GM13977 (cell line): ENCODE data around the gene TNFSF4.

Experiments used
- DNase-seq: peaks from one replicate; pipeline ENCODE4 v3.0.0; 2012; ENCODE audit warnings: low spot score
- CTCF ChIP-seq: IDR thresholded peaks from 2 replicates; pipeline ENCODE4 v1.5.1; 2012; ENCODE audit warnings: mild to moderate bottlenecking, control low read depth; ENCODE audit not compliant: insufficient read depth; ENCODE audit errors: extremely low read depth, missing control alignments
- in situ Hi-C: fragments of 300-500 bp; cut with MboI; formaldehyde crosslinking; loops from one replicate; pipeline ENCODE4 v1.12.0; 2022; ENCODE audit warnings: low sequenced_read_pairs, low pct_unique_long_range_greater_than_20kb, mixed read lengths, inconsistent platforms; ENCODE audit not compliant: unreplicated experiment

TNFSF4 gene

DNA sequence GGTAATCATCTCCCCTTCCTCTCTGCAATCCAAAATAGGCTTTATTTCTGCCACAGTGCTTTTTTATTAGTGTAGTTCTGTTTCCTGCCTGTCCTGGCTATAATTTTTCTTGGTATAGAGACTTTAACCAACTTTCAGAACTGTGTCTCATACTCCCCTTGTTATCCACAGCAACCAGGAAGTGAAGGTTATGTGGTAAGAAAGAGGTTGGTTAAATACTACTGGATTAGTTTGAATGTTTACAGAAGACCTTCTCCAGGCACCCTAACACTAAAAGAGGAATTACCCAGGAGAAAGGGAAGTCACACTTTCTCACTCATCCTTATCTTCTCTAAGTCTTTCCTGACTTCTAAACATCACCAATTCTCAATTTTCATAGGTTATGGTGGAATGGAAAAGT is 17.8 kb upstream of the TNFSF4 start:
- TF ChIP-seq CTCF = no peak
- no peak for DNase-seq
- in situ Hi-C loops = loop anchor here (25.0 kb wide), 1 partner anchor 587 kb away; the partner anchor contains the start of genes CENPL and DARS2

DNA sequence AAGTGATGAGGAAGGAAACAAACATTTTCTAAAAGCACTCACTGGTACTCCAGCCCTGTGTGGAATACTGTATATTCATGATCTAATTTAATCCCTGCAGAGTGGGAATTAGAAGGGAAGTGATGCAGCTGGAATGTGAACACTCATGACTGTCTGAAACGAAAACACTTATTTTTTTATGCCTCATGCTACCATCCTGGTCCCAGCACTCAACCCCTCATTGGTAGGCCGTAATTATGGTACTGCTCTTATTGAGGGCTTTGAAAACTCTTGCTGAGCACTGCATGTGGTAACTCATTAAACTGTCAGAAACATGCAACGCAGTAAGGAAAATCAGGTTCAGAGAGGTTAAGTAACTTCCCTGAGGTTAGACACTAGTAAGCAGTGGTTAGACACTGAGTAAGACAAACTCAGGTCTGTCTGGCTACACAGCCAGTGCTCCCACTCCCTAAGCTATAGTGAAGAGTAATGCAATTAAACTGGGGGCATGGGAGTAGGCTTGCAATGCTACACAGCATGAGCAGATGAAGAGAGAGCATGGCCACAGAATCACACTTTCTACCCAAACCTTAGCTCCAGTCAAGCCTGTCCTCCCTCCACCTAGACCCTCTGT is 17.3 kb upstream of the TNFSF4 start:
- TF ChIP-seq CTCF = no peak
- no peak for DNase-seq
- in situ Hi-C loops = loop anchor here (25.0 kb wide), 1 partner anchor 588 kb away; the partner anchor contains the start of genes CENPL and DARS2

- no peak for TF ChIP-seq CTCF
- in situ Hi-C loops = loop anchor here (25.0 kb wide), 1 partner anchor 589 kb away; the partner anchor contains the start of genes CENPL and DARS2
- DNase-seq = no peak
Observed at GRCh38 chr1:173223031-173223380, 15.9 kb upstream of the TNFSF4 start.

- in situ Hi-C loops = loop anchor here (25.0 kb wide), 1 partner anchor 590 kb away; the partner anchor contains the start of genes CENPL and DARS2
- DNase-seq = no peak
- TF ChIP-seq CTCF = no peak
Observed at GRCh38 chr1:173222149-173223030, 15.3 kb upstream of the TNFSF4 start.

DNA sequence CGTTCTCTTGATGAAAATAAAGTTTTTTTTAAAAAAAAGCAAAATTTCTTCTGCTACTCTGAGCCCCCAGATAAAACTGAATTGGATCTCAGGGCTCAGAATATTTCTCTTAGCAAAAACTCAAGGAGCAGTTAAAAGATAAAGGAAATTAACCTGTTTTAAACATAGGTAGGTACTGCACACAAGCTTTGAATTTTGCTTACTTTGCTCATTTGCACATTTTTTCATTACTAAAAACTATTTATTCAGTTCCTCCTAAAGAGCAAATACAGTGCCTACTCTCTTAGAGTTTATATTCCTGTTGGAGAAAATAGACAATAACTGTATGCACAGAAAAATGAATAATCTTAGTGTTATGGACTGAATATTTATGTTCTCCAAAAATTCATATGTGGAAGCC is 13.0 kb upstream of the TNFSF4 start:
- DNase-seq = no peak
- in situ Hi-C loops = loop anchor here (25.0 kb wide), 1 partner anchor 592 kb away; the partner anchor contains the start of genes CENPL and DARS2
- no peak for TF ChIP-seq CTCF

DNA sequence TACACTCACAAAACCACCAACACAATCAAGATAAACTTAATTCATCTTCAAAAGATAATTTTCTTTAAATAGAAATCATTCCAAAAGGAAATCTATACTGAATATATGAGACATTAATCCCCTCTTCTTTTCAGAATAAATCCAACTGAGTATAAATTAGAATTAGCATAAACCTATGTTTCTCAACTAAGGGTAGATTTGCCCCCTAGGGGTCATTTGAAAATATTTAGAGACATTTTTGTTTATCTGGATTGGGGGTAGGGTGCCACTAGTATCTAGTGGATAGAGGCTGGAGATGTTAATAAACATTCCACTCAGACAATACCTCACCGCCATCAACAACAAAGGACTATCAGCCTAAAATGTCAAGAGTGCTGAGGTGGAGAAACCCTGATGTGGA is 6.5 kb upstream of the TNFSF4 start:
- DNase-seq = no peak
- TF ChIP-seq CTCF = no peak
- in situ Hi-C loops = loop anchor here (25.0 kb wide), 1 partner anchor 599 kb away; the partner anchor contains the start of genes CENPL and DARS2
